Measurements from ENCODE around the gene TMC1.

DNA sequence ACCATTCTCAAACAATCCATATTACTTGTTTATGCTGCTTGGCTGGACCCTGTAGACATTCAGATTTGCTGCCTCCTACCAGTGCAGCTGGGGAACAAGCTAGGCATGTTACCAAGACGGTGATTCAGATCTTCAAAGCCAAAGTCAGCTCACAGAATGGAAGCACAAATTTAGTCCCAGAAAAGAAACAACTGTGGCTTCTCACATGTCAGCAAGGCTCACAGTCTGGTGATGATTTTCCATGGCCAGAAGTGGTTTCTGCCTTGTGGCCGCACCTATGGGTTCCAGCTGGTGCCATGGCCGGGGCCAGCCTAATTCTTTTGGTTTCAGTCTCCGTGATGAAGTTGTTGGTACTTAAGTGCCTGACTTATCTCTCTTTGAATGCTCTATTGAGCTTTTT is 182.2 kb downstream of the TMC1 start:
- TF ChIP-seq POLR2A (IDR thresholded peaks at IDR 0.05) (no peak), CTCF (IDR thresholded peaks at IDR 0.05) (no peak)
